Amniotic stem cell (primary cell): Measurements from ENCODE around the gene STIP1.

ENCODE experiments used
- DNase-seq: peaks from one replicate; lab custom pipeline; 2025; lab: John Stamatoyannopoulos, UW

Gene STIP1

DNA sequence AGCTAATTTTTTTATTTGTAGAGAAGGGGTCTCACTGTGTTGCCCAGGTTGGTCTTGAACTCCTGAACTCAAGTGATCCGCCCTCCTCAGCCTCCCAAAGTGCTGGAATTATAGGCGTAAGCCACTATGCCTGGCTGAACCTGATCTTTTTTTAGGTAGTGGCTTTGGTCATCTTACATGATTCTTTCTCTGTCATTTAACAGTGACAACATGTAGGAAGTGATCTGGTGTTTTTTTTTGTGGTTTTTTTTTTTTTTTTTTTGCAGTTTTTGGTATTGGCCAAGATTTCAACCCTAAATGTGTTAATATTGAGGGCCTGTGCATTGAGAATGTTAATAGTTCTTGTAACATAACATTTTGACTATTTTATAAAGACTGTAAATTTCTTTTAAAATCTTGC, 12.5 kb downstream of the STIP1 start:
- no peak for DNase-seq

GRCh38 chr11:64201543-64201942, 15.6 kb downstream of the STIP1 start:
- no peak for DNase-seq

DNA sequence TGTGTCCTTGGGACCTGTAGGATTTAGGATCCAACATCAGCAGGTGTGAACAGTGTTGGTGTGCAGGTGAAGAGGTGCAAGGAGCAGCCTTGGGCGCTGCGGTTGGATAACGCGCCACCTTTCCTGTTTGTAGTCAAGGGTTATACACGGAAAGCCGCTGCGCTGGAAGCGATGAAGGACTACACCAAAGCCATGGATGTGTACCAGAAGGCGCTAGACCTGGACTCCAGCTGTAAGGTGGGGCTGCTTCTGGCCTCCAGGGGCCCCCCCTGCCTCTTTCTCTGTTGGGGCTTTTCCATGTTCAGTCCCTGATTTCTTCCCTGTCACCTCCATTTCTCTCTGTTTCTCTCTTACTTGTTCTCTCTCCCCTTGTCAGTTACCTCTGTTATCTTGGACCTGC, 17.0 kb downstream of the STIP1 start:
- DNase-seq = no peak

GRCh38 chr11:64203421-64204079, 17.6 kb downstream of the STIP1 start:
- no peak for DNase-seq

- DNase-seq = no peak
Observed at GRCh38 chr11:64204080-64204440, 18.1 kb downstream of the STIP1 start.

- DNase-seq = peak; percentile 91
Observed at GRCh38 chr11:64204464-64204989, 18.6 kb downstream of the STIP1 start.

DNA sequence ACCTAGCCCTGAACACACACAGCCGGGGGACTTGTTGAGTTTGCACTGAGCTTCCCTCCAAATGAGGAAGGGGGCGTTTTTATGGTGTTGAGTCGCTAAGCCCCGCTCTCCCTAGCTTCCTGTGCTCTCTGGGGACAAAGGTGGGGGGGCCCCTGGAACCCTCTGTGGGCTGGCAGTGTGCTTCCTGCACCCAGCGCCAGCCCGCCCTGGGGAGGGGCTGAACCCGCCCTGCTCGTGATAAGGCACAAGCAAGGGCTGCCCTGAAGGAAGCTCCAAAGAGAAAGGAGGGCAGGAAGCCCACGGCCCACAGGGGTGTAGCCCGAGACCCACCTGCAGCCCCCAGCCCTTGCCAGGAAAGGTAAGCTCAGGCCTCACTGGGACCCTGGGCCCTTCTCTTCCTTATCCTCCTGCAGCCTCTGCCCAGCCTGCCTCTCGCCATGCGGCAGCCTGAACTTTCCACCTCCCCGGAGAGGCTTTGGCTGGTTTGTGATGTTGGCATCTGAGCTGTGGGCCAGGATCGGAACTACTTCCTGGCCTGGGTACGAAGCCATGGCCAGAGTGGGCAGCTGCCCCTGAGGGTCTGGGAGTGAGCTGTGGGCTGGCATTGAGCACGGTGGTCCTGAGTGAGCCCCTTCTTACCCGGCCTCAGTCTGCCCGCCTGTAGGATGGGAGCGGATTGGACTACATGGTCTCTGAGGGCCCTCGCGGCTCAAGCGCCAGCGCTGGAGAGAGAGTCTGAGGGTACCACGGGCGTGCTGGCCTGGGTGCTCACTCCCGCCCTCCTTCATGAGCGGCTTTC, 20.7 kb downstream of the STIP1 start, which contains the start of gene FERMT3:
Gene FERMT3, plus strand, starts transcription at position 265 of the 799 bp plus-strand sequence. CDS start 644 bp downstream, outside the sequence.
- no peak for DNase-seq

GRCh38 chr11:64207256-64208085, 21.5 kb downstream of the STIP1 start:
- no peak for DNase-seq

- no peak for DNase-seq
Observed at GRCh38 chr11:64208086-64208795, 22.3 kb downstream of the STIP1 start.

DNA sequence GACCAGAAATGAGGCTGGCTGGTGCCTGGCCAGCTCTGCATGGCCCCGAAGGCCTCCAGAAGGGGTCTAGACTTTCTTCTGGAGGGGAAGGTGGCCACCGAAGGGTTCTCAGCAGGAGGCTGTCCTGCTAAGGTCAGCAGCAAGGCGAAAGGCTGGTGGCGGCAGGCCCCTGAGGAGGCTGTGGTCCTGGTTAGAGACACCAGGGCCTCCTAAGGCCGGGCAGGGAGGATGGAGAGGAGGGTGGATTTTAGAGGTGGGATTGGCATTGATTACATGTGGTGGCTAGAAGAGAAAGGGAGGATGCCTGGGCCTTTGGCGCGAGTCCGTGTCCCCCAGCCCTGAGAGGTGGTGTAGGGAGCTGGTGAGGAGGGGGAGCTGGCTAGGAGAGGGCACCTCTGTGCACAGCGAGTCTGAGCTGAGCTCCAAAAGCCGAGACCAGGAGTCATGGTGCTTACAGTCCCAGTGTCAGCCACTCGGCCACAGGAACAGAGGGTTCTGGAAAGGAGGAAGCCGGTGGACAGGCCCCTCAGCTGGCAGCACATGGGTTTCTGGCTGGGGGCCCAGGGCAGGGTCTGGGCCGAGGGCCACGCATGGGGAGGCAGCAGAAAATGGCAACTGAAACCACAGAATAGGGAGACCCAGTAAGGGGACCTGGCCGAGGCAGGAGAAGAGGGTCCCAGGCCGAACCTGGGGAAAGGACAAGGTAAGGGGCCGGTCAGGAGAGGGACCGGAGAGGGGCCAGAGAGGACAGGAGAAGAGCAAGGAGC, 23.0 kb downstream of the STIP1 start:
- no peak for DNase-seq

- no peak for DNase-seq
Observed at GRCh38 chr11:64209563-64209843, 23.5 kb downstream of the STIP1 start.

- no peak for DNase-seq
Observed at GRCh38 chr11:64210301-64211020, 24.5 kb downstream of the STIP1 start.

GRCh38 chr11:64211181-64211872, 25.4 kb downstream of the STIP1 start:
- no peak for DNase-seq

DNA sequence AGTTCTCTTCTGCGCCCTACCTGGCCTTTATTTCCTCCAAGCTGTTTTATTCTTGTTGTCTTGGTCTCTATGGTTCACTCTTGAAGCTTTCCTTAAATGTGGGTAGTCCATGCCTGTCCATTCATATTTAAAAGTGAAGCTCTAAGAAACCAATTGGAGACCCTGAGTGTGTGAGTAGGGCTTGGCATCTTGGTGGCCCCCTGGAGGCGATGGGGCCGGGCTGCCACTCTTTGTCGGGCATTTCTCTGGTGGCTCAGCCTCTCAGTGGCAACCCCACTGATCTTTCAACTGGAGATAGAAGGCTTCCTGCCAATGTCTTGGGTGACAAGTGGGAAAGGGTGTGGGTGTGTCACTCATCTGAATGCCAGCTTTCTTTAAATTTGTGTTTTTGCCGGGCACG, 30.9 kb downstream of the STIP1 start:
- DNase-seq = no peak

GRCh38 chr11:64218628-64219353, 32.8 kb downstream of the STIP1 start:
- no peak for DNase-seq

DNA sequence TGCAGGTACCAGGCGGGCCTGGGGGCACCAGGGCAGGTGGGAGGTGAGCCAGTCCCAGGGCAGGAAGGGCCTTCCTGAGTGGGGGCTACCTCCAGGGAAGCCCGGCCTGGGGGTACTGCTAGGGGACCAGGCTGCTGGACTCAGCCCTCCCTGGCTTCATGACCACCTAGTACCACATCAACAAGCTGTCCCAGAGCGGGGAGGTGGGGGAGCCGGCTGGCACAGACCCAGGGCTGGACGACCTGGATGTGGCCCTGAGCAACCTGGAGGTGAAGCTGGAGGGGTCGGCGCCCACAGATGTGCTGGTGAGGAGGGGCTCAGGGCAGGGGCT, 33.3 kb downstream of the STIP1 start:
- DNase-seq = no peak

- DNase-seq = no peak
Observed at GRCh38 chr11:64219755-64220154, 33.8 kb downstream of the STIP1 start.

DNA sequence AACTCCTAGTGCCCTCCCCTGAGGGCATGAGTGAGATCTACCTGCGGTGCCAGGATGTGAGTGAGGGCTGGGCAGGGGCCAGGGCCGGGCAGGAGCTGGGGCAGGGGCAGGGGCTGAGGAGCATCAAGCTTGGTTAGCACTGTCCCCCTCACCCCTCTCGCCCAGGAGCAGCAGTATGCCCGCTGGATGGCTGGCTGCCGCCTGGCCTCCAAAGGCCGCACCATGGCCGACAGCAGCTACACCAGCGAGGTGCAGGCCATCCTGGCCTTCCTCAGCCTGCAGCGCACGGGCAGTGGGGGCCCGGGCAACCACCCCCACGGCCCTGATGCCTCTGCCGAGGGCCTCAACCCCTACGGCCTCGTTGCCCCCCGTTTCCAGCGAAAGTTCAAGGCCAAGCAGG, 34.3 kb downstream of the STIP1 start:
- no peak for DNase-seq

GRCh38 chr11:64220798-64221197, 34.8 kb downstream of the STIP1 start:
- DNase-seq = no peak

DNA sequence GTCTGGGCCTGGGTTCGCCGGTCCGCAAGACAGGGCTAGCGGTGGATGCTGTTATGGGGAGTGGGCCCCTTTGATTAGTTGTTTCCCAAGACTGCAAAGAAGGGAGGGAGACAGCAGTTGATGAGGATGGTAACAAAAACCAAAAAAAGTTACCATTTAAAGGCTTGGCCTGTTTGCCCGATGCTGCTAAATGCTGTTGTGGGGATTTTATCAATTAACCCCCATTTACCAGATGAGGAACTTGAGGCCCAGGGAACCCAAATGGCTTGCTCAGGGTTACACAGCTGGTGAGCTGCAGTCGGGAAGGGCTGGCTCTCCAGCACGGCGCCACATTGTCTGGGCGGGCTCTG, 36.7 kb downstream of the STIP1 start:
- DNase-seq = no peak
